Measurements from ENCODE around the gene MAGEF1.

Gene MAGEF1

DNA sequence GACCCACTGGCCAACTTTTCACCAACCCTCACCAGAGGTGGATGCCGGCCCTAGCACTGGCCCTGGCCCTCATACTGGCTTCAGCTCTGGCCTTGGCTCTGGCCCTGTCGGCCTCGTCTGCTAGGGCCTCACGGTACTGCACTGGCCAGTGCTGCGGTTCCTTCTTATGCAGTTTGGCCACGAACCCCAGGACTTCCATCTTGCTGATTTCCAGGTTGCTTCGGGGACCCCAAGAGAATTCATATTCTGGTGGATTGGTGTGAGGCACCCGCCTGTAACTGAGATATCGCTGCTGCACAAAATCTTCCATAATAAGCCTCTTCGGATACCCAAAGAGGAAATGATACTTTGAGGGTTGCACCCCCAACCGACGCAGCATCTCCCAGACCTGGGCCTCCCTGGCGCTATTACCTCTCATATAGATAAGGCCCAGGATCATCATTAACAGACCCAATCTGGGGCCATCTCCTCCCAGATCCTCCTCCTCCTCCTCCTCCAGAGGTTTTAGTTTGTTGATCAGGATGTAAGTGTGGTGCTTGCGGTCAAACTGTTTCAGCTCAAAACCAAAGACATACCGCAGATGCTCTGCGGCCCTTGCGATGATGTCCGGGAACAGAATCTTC is 883 bp downstream of the MAGEF1 start:
- no peak for TF ChIP-seq TAF1 (IDR thresholded peaks at IDR 0.05; ENCODE audit: borderline replicate concordance, insufficient read depth, low read length)

DNA sequence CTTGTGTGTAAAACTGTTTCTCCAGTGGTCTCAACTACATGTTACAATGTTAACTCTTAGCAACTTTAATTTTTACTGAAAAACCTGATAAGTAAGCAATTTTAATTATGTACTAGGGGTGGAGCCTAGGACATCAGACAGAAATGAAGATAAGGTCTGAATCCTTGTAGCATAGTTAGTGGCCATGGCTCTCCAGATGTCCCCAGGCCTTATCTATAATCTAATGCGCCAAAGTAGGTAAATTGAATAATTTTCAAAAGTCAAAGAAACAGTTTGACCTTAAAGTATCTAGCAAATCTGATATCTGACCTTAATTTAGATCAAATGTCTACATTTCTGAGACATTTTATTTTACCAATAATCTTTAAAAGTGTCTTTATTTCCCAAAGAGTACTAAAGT is 8.2 kb downstream of the MAGEF1 start:
- TF ChIP-seq SIN3A (IDR thresholded peaks at IDR 0.05; ENCODE audit: borderline replicate concordance, insufficient read depth, low read length): no peak
- no peak for TF ChIP-seq FOXP2 (optimal IDR thresholded peaks at IDR 0.05; ENCODE audit: borderline replicate concordance, extremely low read depth, extremely low read length, insufficient read depth)
- TF ChIP-seq, protein P1, sequence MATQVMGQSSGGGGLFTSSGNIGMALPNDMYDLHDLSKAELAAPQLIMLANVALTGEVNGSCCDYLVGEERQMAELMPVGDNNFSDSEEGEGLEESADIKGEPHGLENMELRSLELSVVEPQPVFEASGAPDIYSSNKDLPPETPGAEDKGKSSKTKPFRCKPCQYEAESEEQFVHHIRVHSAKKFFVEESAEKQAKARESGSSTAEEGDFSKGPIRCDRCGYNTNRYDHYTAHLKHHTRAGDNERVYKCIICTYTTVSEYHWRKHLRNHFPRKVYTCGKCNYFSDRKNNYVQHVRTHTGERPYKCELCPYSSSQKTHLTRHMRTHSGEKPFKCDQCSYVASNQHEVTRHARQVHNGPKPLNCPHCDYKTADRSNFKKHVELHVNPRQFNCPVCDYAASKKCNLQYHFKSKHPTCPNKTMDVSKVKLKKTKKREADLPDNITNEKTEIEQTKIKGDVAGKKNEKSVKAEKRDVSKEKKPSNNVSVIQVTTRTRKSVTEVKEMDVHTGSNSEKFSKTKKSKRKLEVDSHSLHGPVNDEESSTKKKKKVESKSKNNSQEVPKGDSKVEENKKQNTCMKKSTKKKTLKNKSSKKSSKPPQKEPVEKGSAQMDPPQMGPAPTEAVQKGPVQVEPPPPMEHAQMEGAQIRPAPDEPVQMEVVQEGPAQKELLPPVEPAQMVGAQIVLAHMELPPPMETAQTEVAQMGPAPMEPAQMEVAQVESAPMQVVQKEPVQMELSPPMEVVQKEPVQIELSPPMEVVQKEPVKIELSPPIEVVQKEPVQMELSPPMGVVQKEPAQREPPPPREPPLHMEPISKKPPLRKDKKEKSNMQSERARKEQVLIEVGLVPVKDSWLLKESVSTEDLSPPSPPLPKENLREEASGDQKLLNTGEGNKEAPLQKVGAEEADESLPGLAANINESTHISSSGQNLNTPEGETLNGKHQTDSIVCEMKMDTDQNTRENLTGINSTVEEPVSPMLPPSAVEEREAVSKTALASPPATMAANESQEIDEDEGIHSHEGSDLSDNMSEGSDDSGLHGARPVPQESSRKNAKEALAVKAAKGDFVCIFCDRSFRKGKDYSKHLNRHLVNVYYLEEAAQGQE (IDR thresholded peaks at IDR 0.05; ENCODE audit: insufficient read depth in 1 of 2, low read depth in 2 of 2, low read length in 2 of 2): no peak
- no peak for TF ChIP-seq TAF1 (IDR thresholded peaks at IDR 0.05; ENCODE audit: borderline replicate concordance, insufficient read depth, low read length)
- TF ChIP-seq POLR2AphosphoS5 (IDR thresholded peaks at IDR 0.05; ENCODE audit: low read depth, low read length): no peak

DNA sequence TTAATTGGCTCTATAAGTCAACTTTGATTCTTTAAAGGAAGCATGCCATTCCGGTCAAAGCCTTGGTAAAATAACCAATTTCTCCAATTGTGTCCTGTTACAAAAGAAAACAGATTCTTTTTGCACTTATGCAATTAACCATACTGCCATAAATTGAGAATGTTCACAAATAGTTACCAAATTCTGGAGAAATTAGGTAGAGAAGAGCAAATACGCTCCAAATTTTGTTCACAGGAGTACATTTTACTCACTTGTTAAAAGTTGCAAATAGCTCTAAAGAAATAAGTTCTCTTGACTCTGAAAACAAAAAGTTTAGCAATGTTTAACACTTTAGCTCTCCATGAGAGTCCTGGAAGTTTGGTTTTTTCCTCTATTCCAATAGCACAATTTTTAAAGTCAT is 11.1 kb downstream of the MAGEF1 start:
- TF ChIP-seq SIN3A (IDR thresholded peaks at IDR 0.05; ENCODE audit: borderline replicate concordance, insufficient read depth, low read length) (no peak), POLR2AphosphoS5 (IDR thresholded peaks at IDR 0.05; ENCODE audit: low read depth, low read length) (no peak), FOXP2 (optimal IDR thresholded peaks at IDR 0.05; ENCODE audit: borderline replicate concordance, extremely low read depth, extremely low read length, insufficient read depth) (no peak), TAF1 (IDR thresholded peaks at IDR 0.05; ENCODE audit: borderline replicate concordance, insufficient read depth, low read length) (no peak)
- TF ChIP-seq, protein P1 (IDR thresholded peaks at IDR 0.05; ENCODE audit: insufficient read depth in 1 of 2, low read depth in 2 of 2, low read length in 2 of 2): no peak

DNA sequence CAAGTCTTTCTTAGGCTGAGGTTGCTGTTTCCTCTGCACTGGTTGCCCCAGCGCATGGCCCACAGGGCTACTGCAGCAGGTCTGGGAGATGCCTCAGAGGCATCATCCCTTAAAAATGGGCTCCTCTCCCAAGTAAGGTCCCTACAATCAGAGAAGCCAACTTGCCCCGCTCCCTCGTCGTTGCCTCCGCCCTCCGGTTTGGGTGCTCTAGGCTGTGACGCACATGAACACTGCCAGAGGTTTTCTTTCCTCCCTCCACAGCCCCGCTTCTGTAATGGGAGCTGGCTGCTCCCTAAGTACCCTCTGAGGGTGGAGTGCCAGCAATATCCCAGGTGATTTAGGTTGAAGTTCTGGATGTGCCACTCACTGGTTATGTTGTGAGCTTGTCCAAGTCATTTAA is 14.0 kb downstream of the MAGEF1 start:
- TF ChIP-seq SIN3A (IDR thresholded peaks at IDR 0.05; ENCODE audit: borderline replicate concordance, insufficient read depth, low read length) (no peak), POLR2AphosphoS5 (IDR thresholded peaks at IDR 0.05; ENCODE audit: low read depth, low read length) (no peak), TAF1 (IDR thresholded peaks at IDR 0.05; ENCODE audit: borderline replicate concordance, insufficient read depth, low read length) (no peak), FOXP2 (optimal IDR thresholded peaks at IDR 0.05; ENCODE audit: borderline replicate concordance, extremely low read depth, extremely low read length, insufficient read depth) (no peak)
- TF ChIP-seq, protein P1 (IDR thresholded peaks at IDR 0.05; ENCODE audit: insufficient read depth in 1 of 2, low read depth in 2 of 2, low read length in 2 of 2): no peak

- TF ChIP-seq FOXP2 (optimal IDR thresholded peaks at IDR 0.05; ENCODE audit: borderline replicate concordance, extremely low read depth, extremely low read length, insufficient read depth) (no peak), POLR2AphosphoS5 (IDR thresholded peaks at IDR 0.05; ENCODE audit: low read depth, low read length) (no peak), TAF1 (IDR thresholded peaks at IDR 0.05; ENCODE audit: borderline replicate concordance, insufficient read depth, low read length) (no peak), SIN3A (IDR thresholded peaks at IDR 0.05; ENCODE audit: borderline replicate concordance, insufficient read depth, low read length) (no peak)
- TF ChIP-seq, protein P1 (IDR thresholded peaks at IDR 0.05; ENCODE audit: insufficient read depth in 1 of 2, low read depth in 2 of 2, low read length in 2 of 2): no peak
Observed at GRCh38 chr3:184696697-184697096, 15.2 kb downstream of the MAGEF1 start.
